Measurements from ENCODE around the gene UCP3.

The UCP3 gene

GRCh38 chr11:74017631-74018030 lies 8.7 kb upstream of the UCP3 start:
- no peak for DNase-seq

- DNase-seq: no peak
Observed at GRCh38 chr11:74015919-74016684, 7.2 kb upstream of the UCP3 start.

- DNase-seq: peak; percentile 61 to 73
Observed at GRCh38 chr11:74014880-74015279, 6.0 kb upstream of the UCP3 start.

GRCh38 chr11:74013141-74013540 lies 4.3 kb upstream of the UCP3 start:
- no peak for DNase-seq

GRCh38 chr11:74012074-74012809 lies 3.4 kb upstream of the UCP3 start:
- no peak for DNase-seq

GRCh38 chr11:74011360-74012073 lies 2.6 kb upstream of the UCP3 start:
- no peak for DNase-seq

- DNase-seq: peak in 1 of 2 experiments; percentile 16
Observed at GRCh38 chr11:74010306-74011300, 1.7 kb upstream of the UCP3 start.

- no peak for DNase-seq
Observed at GRCh38 chr11:74009675-74010305, 905 bp upstream of the UCP3 start.

- DNase-seq: no peak
Observed at GRCh38 chr11:74009230-74009547, 304 bp upstream of the UCP3 start.

GRCh38 chr11:74007691-74008372 lies 1.1 kb downstream of the UCP3 start:
- DNase-seq: no peak

GRCh38 chr11:74006743-74007304 lies 2.1 kb downstream of the UCP3 start:
- no peak for DNase-seq

- no peak for DNase-seq
Observed at GRCh38 chr11:74005721-74006517, 3.0 kb downstream of the UCP3 start.

GRCh38 chr11:74004759-74005615 lies 3.9 kb downstream of the UCP3 start:
- no peak for DNase-seq

- DNase-seq: no peak
Observed at GRCh38 chr11:74004046-74004695, 4.7 kb downstream of the UCP3 start.

GRCh38 chr11:74002832-74003231 lies 6.1 kb downstream of the UCP3 start:
- DNase-seq: no peak

- no peak for DNase-seq
Observed at GRCh38 chr11:74001822-74002286, 7.0 kb downstream of the UCP3 start.

GRCh38 chr11:74000307-74001133 lies 8.4 kb downstream of the UCP3 start:
- DNase-seq: no peak

Data from Kasumi-1 (cell line).